Fibroblast of lung (primary cell): Measurements from ENCODE around the gene ZBTB17.

Experiments
- CTCF ChIP-seq, 2 donors: IDR thresholded peaks in 1 of 2; conservative IDR thresholded peaks in 1 of 2; 1 replicate in 1 of 2; 2 replicates in 1 of 2; pipeline ENCODE4 v1.5.1; 2011 to 2012; ENCODE audit warnings: low read length in 2 of 2, control low read depth in 1 of 2, inconsistent platforms in 1 of 2, low read depth in 1 of 2, mild to moderate bottlenecking in 1 of 2
- EZH2 ChIP-seq: IDR thresholded peaks from 2 replicates; pipeline ENCODE4 v1.5.1; 2012; ENCODE audit warnings: low read length, control low read depth, mild to moderate bottlenecking; ENCODE audit errors: missing control alignments

GRCh38 chr1:15958793-15959192, 17.1 kb downstream of the ZBTB17 start:
- TF ChIP-seq EZH2, result no peak
- no peak for TF ChIP-seq CTCF (conservative IDR thresholded peaks at IDR 0.05 in 1 of 2, IDR thresholded peaks at IDR 0.05 in 1 of 2; ENCODE audit: low read depth in 1 of 2, low read length in 2 of 2)
